Activated CD4-positive, alpha-beta T cell treated with anti-CD3 and anti-CD28 coated beads, Interleukin-2, Interleukin-6, amounts not matched to agents 100 ng/mL and 50 ng/mL, durations not matched to agents 16 hours and 8 hours (primary cell): Measurements from ENCODE around the gene FREM1.

Experiments
- DNase-seq: peaks from one replicate; pipeline ENCODE4 v3.0.0-alpha.2; 2020

FREM1 gene

DNA sequence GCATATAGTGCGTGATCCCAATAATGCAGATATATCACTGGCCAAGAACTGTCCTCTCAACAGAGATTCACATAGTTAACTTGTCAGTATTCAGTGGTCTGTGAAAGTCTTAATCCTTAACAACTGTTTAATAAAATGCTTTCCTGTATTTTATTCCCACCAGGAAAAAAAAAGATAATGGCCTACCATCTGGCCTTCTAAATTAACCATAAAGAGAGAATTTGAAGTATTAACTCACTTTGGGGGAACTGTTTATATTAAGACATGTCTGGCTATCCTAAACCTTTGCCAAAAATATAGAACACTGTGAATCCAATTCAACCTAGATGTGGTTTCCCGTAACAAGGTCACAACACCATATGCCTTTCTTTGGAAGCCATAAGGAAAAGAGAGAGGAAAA is 818 bp upstream of the FREM1 start:
- DNase-seq = no peak

GRCh38 chr9:14909601-14909960 is 647 bp downstream of the FREM1 start:
- no peak for DNase-seq

DNA sequence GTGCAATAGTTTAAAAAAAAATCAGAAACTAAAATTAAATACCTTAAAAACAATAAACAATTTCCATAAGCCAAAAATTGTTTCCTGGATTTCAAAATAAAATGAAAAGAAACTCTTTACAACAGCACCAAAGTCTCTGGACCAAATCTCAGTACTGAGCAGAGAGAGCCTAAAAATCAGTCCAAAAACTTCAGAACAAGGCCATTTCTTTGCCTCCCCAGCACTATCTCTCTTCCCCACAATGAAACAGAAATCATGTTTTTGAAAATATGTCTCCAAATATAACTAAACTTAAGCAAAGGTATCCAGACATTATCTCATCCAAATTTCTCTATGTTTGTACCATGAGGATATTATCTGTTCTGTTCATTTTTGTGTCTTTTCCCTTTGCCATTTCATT is 1.0 kb downstream of the FREM1 start:
- no peak for DNase-seq

- no peak for DNase-seq
These were observed 1.7 kb downstream of the FREM1 start for GRCh38 chr9:14908295-14909180.

DNA sequence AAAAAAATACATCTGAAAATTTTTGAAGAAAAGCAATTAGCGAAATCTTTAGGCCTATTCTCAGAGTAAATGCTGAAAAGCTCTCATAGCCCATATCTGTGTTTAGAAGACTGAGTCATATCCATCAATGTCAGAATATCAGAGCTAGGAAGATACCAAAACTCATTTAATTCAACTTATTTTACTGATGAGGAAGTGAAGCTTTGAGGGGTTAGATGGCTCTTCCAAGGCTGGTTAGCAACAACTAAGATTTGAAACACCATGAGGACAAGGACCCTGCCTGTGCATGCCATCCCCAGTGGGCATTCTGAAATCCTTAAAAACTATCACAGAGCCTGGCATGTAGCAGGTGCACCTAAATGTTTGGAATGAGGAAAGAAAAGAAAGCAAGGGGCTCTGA is 2.5 kb downstream of the FREM1 start:
- DNase-seq = no peak

GRCh38 chr9:14907360-14907685 is 2.9 kb downstream of the FREM1 start:
- DNase-seq = no peak

DNA sequence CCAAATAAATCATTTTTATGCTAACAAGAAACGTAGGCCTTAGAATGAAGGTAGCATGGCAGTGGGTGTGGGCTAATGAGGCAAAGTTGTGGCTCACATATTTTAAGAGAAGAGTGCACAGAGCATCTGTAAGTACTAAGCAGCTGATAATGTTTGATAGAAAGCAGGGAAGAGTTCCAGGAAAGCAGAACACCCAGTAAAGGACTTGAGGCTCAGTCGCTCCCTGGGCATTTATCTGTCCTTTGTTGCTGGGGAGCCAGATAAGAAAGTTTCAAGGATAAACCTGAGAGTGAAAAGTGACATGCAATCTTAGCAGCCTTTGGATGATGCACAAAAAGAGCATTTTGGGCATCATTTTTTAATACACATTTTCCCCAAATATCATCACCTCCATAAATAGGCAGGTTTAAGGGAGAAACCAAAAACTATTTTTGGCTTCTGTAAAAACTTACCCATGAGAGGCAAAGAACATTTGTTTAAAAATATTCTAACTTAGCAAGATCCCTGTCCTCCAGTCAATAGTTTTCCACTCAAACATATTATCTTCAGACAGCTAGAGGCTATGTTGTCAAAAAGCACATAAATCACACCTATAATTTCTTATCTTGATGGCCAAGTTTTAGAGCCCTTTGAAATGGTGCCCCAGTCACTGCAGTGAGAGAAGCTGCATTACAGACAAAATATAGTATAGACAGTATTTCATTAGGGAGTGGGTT is 3.4 kb downstream of the FREM1 start:
- no peak for DNase-seq

GRCh38 chr9:14906000-14906399 is 4.2 kb downstream of the FREM1 start:
- no peak for DNase-seq

- no peak for DNase-seq
These were observed 7.2 kb downstream of the FREM1 start for GRCh38 chr9:14903040-14903439.

DNA sequence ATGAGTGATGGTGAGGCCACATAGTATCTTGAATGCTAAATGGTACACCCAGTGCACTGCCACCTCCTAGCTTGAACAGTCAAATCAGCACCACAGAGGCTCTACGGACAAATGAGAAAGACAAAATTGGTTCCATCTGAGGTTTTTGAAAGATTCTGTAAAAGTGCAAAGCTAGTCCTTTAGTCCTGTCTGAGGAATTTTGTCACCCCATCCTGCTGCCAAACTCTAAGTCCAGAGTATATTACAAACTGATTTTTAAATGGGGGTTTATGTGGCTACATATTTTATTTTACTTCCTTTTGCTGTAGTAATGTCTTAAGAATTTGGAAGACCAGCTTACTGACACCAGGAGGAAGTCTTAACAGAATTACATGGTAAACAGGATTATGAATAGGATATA is 7.7 kb downstream of the FREM1 start:
- no peak for DNase-seq

GRCh38 chr9:14899815-14900193 is 10.4 kb downstream of the FREM1 start:
- DNase-seq = no peak

- no peak for DNase-seq
These were observed 11.0 kb downstream of the FREM1 start for GRCh38 chr9:14899042-14899814.

DNA sequence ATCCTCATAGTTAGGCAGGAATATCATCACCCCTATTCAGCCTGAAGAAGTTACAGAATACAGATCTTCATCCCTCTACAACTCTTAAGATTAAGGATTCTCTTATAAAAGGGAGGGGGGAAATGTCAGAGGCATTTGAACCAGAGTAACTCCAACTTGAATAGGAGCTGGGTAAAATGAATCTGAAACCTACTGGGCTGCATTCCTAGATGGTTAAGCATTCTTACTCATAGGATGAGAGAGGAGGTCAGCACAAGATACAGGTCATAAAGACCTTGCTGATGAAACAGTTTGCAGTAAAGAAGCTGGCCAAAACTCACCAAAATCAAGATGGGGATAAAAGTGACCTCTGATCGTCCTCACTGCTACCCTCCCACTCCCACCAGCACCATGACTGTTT is 14.4 kb downstream of the FREM1 start:
- DNase-seq = no peak

- no peak for DNase-seq
These were observed 16.9 kb downstream of the FREM1 start for GRCh38 chr9:14893280-14893679.

- DNase-seq = no peak
These were observed 18.9 kb downstream of the FREM1 start for GRCh38 chr9:14891332-14891731.

GRCh38 chr9:14889451-14889850 is 20.8 kb downstream of the FREM1 start:
- DNase-seq = no peak

DNA sequence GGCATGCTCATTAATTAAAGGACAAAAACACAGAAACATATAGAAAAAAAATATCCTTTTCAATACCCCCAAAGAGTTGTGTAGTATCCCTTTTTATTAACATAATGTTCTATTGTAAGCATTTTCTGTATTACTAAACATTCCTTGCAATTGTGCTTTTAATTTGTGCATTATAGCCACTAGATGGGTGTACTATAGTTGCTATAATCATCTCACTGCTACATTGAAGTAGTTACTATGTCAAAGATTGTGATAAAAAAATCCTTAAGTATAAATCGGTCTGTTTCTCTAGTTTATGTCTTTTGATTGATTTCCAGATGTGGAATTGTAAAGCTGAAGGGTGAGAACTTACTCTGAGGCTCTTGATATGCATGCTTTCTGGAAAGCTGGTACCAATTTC is 21.4 kb downstream of the FREM1 start:
- DNase-seq = no peak

- no peak for DNase-seq
These were observed 22.0 kb downstream of the FREM1 start for GRCh38 chr9:14888272-14888671.

- no peak for DNase-seq
These were observed 23.1 kb downstream of the FREM1 start for GRCh38 chr9:14887149-14887548.

DNA sequence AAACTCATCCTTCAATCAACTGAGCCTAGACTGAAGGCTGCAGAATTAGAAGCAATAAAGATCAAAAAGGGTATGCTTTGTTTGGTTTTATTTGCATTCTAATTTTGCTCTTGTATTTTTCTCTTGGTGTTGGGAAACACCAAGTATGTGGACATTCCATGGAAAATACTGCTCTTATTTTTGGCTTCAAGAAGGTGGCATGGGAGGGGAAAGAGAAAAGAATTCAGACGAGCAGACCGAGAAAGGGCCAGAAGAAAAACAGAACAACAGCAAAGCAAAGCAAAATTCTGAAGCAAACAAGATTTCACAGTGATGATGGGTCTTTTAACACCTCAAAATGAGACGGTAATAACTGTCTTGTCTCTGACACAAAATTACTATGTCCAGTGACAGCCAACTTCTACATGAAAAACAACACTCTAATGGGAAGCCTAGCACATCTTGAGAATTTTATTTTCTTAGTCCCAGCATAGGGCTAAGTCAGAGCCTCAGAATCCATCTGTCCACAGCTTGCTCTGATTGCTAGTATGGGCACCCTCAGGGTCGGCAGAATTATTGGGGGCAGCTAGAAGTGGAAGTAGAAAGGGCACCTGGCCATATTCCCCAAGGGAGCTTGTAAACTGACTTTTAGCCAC is 26.8 kb downstream of the FREM1 start:
- DNase-seq = no peak

GRCh38 chr9:14882090-14882489 is 28.1 kb downstream of the FREM1 start:
- no peak for DNase-seq

- no peak for DNase-seq
These were observed 29.2 kb downstream of the FREM1 start for GRCh38 chr9:14881006-14881405.

DNA sequence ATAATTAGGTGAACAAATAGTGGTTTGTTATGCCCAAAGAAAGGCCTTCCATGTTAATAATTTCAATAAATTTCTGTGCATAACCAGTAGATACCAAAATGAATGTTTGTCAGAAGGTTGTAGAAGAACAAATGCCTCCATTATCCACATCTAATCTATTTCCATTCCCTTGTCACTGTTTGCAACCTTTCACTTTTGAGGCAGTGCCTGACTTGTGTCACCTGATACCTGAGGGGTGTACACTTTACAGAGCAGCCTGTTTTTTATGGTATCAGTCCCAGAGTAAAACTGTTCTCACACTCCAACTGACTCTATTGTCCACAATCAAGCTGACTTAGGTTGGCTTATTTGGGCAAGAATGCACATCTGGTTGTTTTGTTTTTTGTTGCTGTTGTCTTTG is 40.1 kb downstream of the FREM1 start:
- DNase-seq = no peak
